K562 (cell line): ENCODE data around the gene UHMK1. TPM values are rescaled to one million over a fixed set of nuclear protein-coding genes. Genes with fewer than 3 reads are reported as not detected.

Experiments used
- CBX2 ChIP-seq: fragments of 200-600 bp; sonication (generic); IDR thresholded peaks from one replicate; pipeline ENCODE4 v1.6.1; 2012; ENCODE audit warnings: mild to moderate bottlenecking, low read length, inconsistent platforms; ENCODE audit not compliant: insufficient read depth, poor library complexity, severe bottlenecking
- CEBPG ChIP-seq, 3 experiments: fragments of 200-800 bp in 1 of 3; sonication (Bioruptor generic) in 1 of 3; sonication (generic) in 1 of 3; formaldehyde crosslinking in 1 of 3; IDR thresholded peaks in 2 of 3; conservative IDR thresholded peaks in 1 of 3; 2 replicates each; pipeline versions ENCODE4 v1.6.1 to v1.8.0; 2016 to 2022; ENCODE audit warnings: missing compliant biosample characterization in 2 of 3, missing genetic modification characterization in 2 of 3, mild to moderate bottlenecking in 1 of 3, missing genetic modification reagents in 1 of 3
- CHD4 ChIP-seq: fragments of 200-600 bp; sonication (generic); IDR thresholded peaks from 3 replicates; pipeline ENCODE4 v1.6.1; 2012; ENCODE audit warnings: low read depth, mild to moderate bottlenecking, mixed read lengths, low read length, inconsistent platforms; ENCODE audit not compliant: insufficient read depth, insufficient replicate concordance, poor library complexity, severe bottlenecking
- NCOR1 ChIP-seq: fragments of 450-650 bp; IDR thresholded peaks from 2 replicates; pipeline ENCODE4 v1.6.1; 2016; ENCODE audit warnings: mild to moderate bottlenecking, moderate library complexity
- POLR2H ChIP-seq: IDR thresholded peaks from 2 replicates; pipeline ENCODE4 v1.6.1; 2016; ENCODE audit warnings: missing genetic modification characterization, low read depth, mild to moderate bottlenecking, control low read depth, missing compliant biosample characterization, moderate library complexity
- ZC3H8 ChIP-seq: fragments of 450-650 bp; IDR thresholded peaks from 2 replicates; pipeline ENCODE4 v1.6.1; 2017
- ZFP36 ChIP-seq: fragments of 150-350 bp; IDR thresholded peaks from 2 replicates; pipeline ENCODE4 v1.6.1; 2018; ENCODE audit warnings: low read length, low read depth; ENCODE audit not compliant: partially characterized antibody
- ZNF134 ChIP-seq: fragments of 250-450 bp; sonication (Bioruptor Pico); conservative IDR thresholded peaks from 2 replicates; pipeline ENCODE4 v1.4.0; 2020
- ZNF695 ChIP-seq: fragments of 450-650 bp; formaldehyde crosslinking; IDR thresholded peaks from 2 replicates; pipeline ENCODE4 v1.4.0; 2020; ENCODE audit warnings: mild to moderate bottlenecking, moderate library complexity
- polyA plus RNA-seq, 8 experiments: library from polyadenylated mRNA; depleted of rRNA in 4 of 8; stranded (reverse) in 5 of 8; unstranded in 3 of 8; fragments of >200 nt; fragmentation: Nextera tagmentation in 2 of 8; fragmentation: Illumina TruSeq in 1 of 8; extraction: Ambion mirVana in 2 of 8; extraction: Trizol in 1 of 8; gene quantifications; 2 replicates each; pipeline versions ENCODE4 v1.2.1 to v1.2.3, GENCODE V29; 2011 to 2014; ENCODE audit warnings: inconsistent platforms in 1 of 8, missing spikeins in 1 of 8
- total RNA-seq, 7 experiments: library from RNA; depleted of rRNA in 6 of 7; stranded (reverse); fragments of >200 nt in 6 of 7; fragmentation: Illumina TruSeq in 2 of 7; extraction: Trizol in 2 of 7; gene quantifications; 2 replicates each; pipeline versions ENCODE4 v1.2.1 to v1.2.3, GENCODE V29; 2011 to 2021; ENCODE audit warnings: low replicate concordance in 1 of 7
- TF ChIP-seq, protein P1 (sequence below), 2 experiments: fragments of 450-650 bp in 1 of 2; sonication (generic) in 1 of 2; formaldehyde crosslinking in 1 of 2; IDR thresholded peaks; 2 replicates each; pipeline versions ENCODE4 v1.7.1 to v1.9.0; 2016 to 2022; ENCODE audit warnings: inconsistent platforms in 1 of 2, mild to moderate bottlenecking in 1 of 2, missing genetic modification reagents in 1 of 2
- TF ChIP-seq, protein P2 (sequence below): fragments of 450-650 bp; formaldehyde crosslinking; IDR thresholded peaks from 2 replicates; pipeline ENCODE4 v1.4.0; 2020; ENCODE audit warnings: mild to moderate bottlenecking, mixed read lengths

The UHMK1 gene
- total and polyA plus RNA-seq, 9 of the 15 experiments (the other 6 are each of a cell fraction or from before 2014, with no cell fraction given): 13.1 to 72.4 (median 38.3) TPM

DNA sequence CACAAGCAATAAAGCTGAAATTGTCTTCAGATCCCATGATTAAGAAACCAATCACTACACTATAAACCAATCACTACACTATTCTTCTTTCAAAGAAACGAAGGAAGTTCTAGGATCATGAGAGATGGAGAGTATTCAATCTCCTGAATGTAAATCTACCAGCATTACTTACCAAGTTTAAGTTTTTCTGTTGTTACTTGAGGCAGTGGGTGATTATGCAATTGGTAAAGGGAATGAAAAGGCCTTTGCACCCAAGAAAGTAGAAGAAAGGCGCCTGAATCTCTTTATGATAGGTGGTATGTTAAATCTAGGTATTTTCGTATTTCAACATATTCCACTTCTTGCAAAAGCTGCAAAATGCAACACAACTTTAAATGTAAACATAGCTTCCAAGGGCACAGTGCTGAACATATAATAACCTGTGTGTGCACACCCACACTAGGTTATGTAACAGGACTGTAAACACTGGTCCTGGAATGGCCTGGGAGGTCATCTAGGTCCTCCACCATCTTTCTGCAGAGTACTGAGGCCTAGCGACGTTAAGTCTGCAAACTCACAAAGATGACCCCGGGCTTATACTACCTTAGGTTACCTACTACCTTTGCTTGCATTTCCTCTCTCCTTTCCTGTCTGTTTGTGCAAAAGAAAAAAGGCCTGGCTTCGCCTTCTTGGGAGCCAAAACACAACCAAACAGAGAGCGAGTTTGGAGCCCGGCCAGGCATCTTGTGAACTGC is 62.9 kb downstream of the UHMK1 start (continued):
- TF ChIP-seq, protein P1, sequence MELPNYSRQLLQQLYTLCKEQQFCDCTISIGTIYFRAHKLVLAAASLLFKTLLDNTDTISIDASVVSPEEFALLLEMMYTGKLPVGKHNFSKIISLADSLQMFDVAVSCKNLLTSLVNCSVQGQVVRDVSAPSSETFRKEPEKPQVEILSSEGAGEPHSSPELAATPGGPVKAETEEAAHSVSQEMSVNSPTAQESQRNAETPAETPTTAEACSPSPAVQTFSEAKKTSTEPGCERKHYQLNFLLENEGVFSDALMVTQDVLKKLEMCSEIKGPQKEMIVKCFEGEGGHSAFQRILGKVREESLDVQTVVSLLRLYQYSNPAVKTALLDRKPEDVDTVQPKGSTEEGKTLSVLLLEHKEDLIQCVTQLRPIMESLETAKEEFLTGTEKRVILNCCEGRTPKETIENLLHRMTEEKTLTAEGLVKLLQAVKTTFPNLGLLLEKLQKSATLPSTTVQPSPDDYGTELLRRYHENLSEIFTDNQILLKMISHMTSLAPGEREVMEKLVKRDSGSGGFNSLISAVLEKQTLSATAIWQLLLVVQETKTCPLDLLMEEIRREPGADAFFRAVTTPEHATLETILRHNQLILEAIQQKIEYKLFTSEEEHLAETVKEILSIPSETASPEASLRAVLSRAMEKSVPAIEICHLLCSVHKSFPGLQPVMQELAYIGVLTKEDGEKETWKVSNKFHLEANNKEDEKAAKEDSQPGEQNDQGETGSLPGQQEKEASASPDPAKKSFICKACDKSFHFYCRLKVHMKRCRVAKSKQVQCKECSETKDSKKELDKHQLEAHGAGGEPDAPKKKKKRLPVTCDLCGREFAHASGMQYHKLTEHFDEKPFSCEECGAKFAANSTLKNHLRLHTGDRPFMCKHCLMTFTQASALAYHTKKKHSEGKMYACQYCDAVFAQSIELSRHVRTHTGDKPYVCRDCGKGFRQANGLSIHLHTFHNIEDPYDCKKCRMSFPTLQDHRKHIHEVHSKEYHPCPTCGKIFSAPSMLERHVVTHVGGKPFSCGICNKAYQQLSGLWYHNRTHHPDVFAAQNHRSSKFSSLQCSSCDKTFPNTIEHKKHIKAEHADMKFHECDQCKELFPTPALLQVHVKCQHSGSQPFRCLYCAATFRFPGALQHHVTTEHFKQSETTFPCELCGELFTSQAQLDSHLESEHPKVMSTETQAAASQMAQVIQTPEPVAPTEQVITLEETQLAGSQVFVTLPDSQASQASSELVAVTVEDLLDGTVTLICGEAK (IDR thresholded peaks at IDR 0.05): peak; percentile 33; the same call in 1 of the 2 replicates
- TF ChIP-seq, protein P1 (CRISPR knock-in tag; IDR thresholded peaks at IDR 0.05): no peak
- TF ChIP-seq CEBPG (CRISPR knock-in tag; IDR thresholded peaks at IDR 0.05): no peak; the same call in 1 of the 2 replicates
- peak; percentile 67 to 71 for TF ChIP-seq CEBPG (tag; conservative IDR thresholded peaks at IDR 0.05 in 1 of 2, IDR thresholded peaks at IDR 0.05 in 1 of 2)
- TF ChIP-seq ZNF695 (CRISPR knock-in tag): no peak
- no peak for TF ChIP-seq CHD4
- TF ChIP-seq ZNF134 (CRISPR knock-in tag): no peak
- TF ChIP-seq, protein P2, sequence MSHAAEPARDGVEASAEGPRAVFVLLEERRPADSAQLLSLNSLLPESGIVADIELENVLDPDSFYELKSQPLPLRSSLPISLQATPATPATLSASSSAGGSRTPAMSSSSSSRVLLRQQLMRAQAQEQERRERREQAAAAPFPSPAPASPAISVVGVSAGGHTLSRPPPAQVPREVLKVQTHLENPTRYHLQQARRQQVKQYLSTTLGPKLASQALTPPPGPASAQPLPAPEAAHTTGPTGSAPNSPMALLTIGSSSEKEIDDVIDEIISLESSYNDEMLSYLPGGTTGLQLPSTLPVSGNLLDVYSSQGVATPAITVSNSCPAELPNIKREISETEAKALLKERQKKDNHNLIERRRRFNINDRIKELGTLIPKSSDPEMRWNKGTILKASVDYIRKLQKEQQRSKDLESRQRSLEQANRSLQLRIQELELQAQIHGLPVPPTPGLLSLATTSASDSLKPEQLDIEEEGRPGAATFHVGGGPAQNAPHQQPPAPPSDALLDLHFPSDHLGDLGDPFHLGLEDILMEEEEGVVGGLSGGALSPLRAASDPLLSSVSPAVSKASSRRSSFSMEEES: no peak
- no peak for TF ChIP-seq CBX2
- TF ChIP-seq POLR2H (tag): no peak
- no peak for TF ChIP-seq ZFP36
- peak; percentile 25; the same call in 1 of the 2 replicates for TF ChIP-seq NCOR1
- TF ChIP-seq ZC3H8: no peak
